ENCODE measurements around the gene TEN1. TPM values are rescaled to one million over a fixed set of nuclear protein-coding genes. Genes with fewer than 3 reads are reported as not detected.

TEN1 gene
- total and polyA plus RNA-seq, 2 of the 13 experiments (the other 11 are each of a cell fraction or from before 2014, with no cell fraction given): 18.0 to 21.3 TPM

DNA sequence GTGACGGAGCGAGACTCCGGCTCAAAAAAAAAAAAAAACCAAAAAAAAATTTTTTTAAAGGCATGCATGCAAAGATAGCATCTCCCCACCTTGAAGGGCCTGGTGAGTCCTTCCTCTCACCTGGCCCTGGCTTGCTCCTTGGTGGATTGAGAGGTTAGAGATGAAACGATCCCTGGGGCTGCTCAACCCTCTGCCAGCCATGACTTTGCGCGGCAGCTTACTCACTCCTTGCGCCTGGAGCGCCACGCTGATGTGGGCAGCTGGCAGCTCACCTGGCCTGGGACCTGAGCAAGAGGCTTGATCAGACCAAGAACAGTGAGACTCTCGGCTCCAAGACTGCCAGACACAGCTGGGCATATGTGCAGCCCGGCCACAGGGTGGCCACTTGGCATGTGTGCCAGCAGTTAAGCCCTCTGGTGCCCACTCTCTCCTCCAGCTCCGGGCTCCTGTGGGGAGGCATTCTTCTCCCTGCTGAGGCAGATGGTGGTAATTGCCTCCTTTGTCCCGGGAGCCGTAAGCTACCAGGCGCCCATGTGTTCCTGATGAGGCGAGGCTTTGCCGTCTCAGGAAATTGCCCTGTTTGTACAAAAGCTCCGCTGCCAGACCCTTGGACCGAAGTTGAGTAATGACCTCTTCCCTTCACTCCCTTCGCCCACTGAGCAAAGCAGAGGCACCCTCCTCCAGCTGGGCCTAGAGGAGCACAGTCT is 53.2 kb downstream of the TEN1 start (continued):
- no peak for TF ChIP-seq ZNF350 (CRISPR knock-in tag; IDR thresholded peaks at IDR 0.05; ENCODE audit: borderline replicate concordance, low read depth)
- TF ChIP-seq, protein P1, sequence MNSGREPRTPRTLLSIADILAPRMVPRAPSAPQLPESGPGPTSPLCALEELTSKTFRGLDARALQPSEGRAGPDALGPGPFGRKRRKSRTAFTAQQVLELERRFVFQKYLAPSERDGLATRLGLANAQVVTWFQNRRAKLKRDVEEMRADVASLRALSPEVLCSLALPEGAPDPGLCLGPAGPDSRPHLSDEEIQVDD (CRISPR knock-in tag; IDR thresholded peaks at IDR 0.05; ENCODE audit: borderline replicate concordance): no peak
- no peak for TF ChIP-seq RAD21 (CRISPR knock-in tag; IDR thresholded peaks at IDR 0.05)
- TF ChIP-seq, protein P2, sequence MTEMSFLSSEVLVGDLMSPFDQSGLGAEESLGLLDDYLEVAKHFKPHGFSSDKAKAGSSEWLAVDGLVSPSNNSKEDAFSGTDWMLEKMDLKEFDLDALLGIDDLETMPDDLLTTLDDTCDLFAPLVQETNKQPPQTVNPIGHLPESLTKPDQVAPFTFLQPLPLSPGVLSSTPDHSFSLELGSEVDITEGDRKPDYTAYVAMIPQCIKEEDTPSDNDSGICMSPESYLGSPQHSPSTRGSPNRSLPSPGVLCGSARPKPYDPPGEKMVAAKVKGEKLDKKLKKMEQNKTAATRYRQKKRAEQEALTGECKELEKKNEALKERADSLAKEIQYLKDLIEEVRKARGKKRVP (CRISPR knock-in tag; IDR thresholded peaks at IDR 0.05): no peak
- TF ChIP-seq ZNF225 (CRISPR knock-in tag; IDR thresholded peaks at IDR 0.05): no peak
- no peak for TF ChIP-seq ATF7-NPFF (CRISPR knock-in tag; IDR thresholded peaks at IDR 0.05; ENCODE audit: low read depth)
- TF ChIP-seq ZNF614 (CRISPR knock-in tag; IDR thresholded peaks at IDR 0.05; ENCODE audit: borderline replicate concordance): no peak
- TF ChIP-seq ZNF749 (CRISPR knock-in tag; IDR thresholded peaks at IDR 0.05; ENCODE audit: borderline replicate concordance): no peak
- TF ChIP-seq IRX3 (CRISPR knock-in tag; IDR thresholded peaks at IDR 0.05; ENCODE audit: borderline replicate concordance, low read depth): no peak
- TF ChIP-seq TOPORS (CRISPR knock-in tag; IDR thresholded peaks at IDR 0.05): no peak
- TF ChIP-seq FOXP1 (IDR thresholded peaks at IDR 0.05): no peak
- 0 out of 2 replicates have a peak, but pooled peaks have one; percentile 10 for TF ChIP-seq FOXP1 (CRISPR knock-in tag; IDR thresholded peaks at IDR 0.05)
- 0 out of 2 replicates have a peak, but pooled peaks have one; percentile 42 for TF ChIP-seq HES4 (CRISPR knock-in tag; IDR thresholded peaks at IDR 0.05; ENCODE audit: borderline replicate concordance)
- TF ChIP-seq, protein P3, sequence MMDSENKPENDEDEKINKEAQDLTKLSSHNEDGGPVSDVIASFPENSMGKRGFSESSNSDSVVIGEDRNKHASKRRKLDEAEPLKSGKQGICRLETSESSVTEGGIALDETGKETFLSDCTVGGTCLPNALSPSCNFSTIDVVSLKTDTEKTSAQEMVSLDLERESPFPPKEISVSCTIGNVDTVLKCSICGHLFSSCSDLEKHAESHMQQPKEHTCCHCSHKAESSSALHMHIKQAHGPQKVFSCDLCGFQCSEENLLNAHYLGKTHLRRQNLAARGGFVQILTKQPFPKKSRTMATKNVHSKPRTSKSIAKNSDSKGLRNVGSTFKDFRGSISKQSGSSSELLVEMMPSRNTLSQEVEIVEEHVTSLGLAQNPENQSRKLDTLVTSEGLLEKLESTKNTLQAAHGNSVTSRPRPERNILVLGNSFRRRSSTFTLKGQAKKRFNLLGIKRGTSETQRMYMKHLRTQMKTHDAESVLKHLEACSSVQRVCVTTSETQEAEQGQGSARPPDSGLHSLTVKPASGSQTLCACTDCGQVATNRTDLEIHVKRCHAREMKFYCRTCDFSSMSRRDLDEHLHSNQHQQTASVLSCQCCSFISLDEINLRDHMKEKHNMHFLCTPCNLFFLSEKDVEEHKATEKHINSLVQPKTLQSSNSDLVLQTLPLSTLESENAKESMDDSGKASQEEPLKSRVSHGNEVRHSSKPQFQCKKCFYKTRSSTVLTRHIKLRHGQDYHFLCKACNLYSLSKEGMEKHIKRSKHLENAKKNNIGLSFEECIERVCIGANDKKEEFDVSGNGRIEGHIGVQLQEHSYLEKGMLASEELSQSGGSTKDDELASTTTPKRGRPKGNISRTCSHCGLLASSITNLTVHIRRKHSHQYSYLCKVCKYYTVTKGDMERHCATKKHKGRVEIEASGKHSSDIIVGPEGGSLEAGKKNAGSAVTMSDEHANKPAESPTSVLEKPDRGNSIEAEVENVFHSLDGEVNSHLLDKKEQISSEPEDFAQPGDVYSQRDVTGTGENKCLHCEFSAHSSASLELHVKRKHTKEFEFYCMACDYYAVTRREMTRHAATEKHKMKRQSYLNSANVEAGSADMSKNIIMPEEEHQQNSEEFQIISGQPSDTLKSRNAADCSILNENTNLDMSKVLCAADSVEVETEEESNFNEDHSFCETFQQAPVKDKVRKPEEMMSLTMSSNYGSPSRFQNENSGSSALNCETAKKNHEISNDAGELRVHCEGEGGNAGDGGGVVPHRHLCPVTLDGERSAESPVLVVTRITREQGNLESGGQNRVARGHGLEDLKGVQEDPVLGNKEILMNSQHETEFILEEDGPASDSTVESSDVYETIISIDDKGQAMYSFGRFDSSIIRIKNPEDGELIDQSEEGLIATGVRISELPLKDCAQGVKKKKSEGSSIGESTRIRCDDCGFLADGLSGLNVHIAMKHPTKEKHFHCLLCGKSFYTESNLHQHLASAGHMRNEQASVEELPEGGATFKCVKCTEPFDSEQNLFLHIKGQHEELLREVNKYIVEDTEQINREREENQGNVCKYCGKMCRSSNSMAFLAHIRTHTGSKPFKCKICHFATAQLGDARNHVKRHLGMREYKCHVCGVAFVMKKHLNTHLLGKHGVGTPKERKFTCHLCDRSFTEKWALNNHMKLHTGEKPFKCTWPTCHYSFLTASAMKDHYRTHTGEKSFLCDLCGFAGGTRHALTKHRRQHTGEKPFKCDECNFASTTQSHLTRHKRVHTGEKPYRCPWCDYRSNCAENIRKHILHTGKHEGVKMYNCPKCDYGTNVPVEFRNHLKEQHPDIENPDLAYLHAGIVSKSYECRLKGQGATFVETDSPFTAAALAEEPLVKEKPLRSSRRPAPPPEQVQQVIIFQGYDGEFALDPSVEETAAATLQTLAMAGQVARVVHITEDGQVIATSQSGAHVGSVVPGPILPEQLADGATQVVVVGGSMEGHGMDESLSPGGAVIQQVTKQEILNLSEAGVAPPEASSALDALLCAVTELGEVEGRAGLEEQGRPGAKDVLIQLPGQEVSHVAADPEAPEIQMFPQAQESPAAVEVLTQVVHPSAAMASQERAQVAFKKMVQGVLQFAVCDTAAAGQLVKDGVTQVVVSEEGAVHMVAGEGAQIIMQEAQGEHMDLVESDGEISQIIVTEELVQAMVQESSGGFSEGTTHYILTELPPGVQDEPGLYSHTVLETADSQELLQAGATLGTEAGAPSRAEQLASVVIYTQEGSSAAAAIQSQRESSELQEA (CRISPR knock-in tag; IDR thresholded peaks at IDR 0.05; ENCODE audit: not compliant biosample characterization): no peak
- TF ChIP-seq, protein P4, sequence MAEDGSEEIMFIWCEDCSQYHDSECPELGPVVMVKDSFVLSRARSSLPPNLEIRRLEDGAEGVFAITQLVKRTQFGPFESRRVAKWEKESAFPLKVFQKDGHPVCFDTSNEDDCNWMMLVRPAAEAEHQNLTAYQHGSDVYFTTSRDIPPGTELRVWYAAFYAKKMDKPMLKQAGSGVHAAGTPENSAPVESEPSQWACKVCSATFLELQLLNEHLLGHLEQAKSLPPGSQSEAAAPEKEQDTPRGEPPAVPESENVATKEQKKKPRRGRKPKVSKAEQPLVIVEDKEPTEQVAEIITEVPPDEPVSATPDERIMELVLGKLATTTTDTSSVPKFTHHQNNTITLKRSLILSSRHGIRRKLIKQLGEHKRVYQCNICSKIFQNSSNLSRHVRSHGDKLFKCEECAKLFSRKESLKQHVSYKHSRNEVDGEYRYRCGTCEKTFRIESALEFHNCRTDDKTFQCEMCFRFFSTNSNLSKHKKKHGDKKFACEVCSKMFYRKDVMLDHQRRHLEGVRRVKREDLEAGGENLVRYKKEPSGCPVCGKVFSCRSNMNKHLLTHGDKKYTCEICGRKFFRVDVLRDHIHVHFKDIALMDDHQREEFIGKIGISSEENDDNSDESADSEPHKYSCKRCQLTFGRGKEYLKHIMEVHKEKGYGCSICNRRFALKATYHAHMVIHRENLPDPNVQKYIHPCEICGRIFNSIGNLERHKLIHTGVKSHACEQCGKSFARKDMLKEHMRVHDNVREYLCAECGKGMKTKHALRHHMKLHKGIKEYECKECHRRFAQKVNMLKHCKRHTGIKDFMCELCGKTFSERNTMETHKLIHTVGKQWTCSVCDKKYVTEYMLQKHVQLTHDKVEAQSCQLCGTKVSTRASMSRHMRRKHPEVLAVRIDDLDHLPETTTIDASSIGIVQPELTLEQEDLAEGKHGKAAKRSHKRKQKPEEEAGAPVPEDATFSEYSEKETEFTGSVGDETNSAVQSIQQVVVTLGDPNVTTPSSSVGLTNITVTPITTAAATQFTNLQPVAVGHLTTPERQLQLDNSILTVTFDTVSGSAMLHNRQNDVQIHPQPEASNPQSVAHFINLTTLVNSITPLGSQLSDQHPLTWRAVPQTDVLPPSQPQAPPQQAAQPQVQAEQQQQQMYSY (CRISPR knock-in tag; IDR thresholded peaks at IDR 0.05): no peak
- no peak for TF ChIP-seq ZBTB20 (CRISPR knock-in tag; IDR thresholded peaks at IDR 0.05; ENCODE audit: borderline replicate concordance, low read depth)

Measured in HepG2 (cell line).